ENCODE results near the gene PLEKHG2.

DNA sequence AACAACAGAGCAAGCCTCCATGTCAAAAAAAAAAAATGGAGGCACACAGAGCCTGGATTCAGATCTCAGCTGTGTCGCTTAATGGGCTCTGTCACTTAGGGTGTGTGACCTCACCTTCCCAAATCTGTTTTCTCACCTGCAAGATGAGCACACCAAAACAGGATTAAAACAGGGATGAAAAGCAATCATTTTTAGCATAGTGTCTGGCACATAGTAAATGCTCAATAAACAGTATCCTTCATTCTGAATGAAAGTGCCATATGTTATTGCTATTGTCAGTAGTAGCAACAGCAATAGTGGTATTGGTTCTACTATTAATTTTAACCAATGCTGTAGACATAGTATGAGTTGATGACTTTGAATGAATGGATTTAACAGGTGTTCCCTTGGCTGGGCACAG, 46.9 kb upstream of the PLEKHG2 start:
- TF ChIP-seq EP300 (IDR thresholded peaks at IDR 0.05; ENCODE audit: borderline replicate concordance), result no peak
- TF ChIP-seq RAD21 (IDR thresholded peaks at IDR 0.05; ENCODE audit: low read depth), result no peak
- TF ChIP-seq, protein P1, sequence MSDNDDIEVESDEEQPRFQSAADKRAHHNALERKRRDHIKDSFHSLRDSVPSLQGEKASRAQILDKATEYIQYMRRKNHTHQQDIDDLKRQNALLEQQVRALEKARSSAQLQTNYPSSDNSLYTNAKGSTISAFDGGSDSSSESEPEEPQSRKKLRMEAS (IDR thresholded peaks at IDR 0.05), result no peak
- no peak for TF ChIP-seq TEAD4 (IDR thresholded peaks at IDR 0.05)
